NB4 (cell line): ENCODE results near the gene DEPDC1B.

Experiments
- DNase-seq: peaks from one replicate; pipeline ENCODE4 v3.0.0; 2010; ENCODE audit warnings: low read depth
- H3K4me3 ChIP-seq: one replicate; pipeline ENCODE4 v1.5.1; 2011; ENCODE audit warnings: mild to moderate bottlenecking, low read depth, low read length, moderate library complexity
- MYC ChIP-seq: IDR thresholded peaks from 2 replicates; pipeline ENCODE4 v1.6.1; 2011; ENCODE audit warnings: low read depth, low read length
- POLR2A ChIP-seq: IDR thresholded peaks from 2 replicates; pipeline ENCODE4 v1.6.1; 2011; ENCODE audit warnings: mild to moderate bottlenecking; ENCODE audit not compliant: insufficient read length; ENCODE audit errors: extremely low read depth
- TF ChIP-seq, protein P1 (sequence below): IDR thresholded peaks from one replicate; pipeline ENCODE4 v1.5.1; 2012; ENCODE audit warnings: low read depth, low read length
- TF ChIP-seq, protein P2 (sequence below): IDR thresholded peaks from 2 replicates; pipeline ENCODE4 v1.6.1; 2011; ENCODE audit warnings: low read depth, low read length

Gene DEPDC1B

DNA sequence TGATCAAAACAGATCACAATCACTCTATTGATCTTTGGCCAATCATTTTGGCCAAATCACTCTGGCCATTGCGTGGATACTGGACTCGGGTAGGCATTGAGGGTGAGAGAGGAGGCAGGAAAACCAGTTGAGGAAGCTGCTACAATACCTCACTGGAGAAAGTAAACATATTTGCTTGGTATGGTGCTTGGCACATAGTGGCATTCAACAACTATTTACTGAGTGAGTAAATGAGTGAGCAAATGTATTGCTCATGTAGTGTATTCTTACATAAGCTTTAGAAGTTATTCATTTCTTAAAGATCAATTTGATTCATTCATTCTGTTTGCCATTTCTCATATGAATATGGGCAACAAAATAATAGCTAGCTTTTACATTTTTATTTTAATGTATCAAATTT lies 4.0 kb upstream of the DEPDC1B start:
- no peak for DNase-seq
- TF ChIP-seq MYC: no peak
- TF ChIP-seq POLR2A: no peak
- TF ChIP-seq, protein P1, sequence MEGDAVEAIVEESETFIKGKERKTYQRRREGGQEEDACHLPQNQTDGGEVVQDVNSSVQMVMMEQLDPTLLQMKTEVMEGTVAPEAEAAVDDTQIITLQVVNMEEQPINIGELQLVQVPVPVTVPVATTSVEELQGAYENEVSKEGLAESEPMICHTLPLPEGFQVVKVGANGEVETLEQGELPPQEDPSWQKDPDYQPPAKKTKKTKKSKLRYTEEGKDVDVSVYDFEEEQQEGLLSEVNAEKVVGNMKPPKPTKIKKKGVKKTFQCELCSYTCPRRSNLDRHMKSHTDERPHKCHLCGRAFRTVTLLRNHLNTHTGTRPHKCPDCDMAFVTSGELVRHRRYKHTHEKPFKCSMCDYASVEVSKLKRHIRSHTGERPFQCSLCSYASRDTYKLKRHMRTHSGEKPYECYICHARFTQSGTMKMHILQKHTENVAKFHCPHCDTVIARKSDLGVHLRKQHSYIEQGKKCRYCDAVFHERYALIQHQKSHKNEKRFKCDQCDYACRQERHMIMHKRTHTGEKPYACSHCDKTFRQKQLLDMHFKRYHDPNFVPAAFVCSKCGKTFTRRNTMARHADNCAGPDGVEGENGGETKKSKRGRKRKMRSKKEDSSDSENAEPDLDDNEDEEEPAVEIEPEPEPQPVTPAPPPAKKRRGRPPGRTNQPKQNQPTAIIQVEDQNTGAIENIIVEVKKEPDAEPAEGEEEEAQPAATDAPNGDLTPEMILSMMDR: no peak
- TF ChIP-seq, protein P2, sequence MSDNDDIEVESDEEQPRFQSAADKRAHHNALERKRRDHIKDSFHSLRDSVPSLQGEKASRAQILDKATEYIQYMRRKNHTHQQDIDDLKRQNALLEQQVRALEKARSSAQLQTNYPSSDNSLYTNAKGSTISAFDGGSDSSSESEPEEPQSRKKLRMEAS: no peak

DNA sequence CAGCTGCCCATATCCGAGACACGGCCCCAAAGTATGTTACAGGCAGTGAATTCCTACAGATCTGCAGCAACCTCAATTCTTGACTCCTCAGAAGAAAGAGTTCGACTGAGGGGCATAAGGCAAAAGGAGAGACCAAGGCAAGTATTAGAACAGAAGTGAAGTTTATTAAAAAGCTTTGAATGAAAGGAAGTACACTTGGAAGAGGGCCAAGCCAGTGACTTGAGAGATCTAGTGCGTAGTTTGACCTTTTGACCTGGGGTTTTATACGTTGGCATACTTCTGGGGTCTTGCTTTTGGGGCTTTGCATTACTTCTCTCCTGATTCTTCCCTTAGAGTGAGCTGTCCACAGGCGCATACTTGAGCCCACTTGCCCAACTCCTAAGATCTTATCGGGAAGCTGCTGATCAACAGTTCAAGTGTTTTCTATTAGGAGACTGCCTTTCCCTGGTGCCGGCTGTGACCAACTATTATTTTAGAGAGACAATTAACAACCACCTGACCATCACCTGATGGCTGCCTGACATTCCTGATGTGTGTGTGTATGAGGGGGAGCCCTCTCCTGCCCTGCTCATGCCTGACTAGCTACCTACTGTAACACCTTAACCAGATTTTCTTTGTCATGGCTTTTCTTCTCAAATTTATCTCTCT lies 1.5 kb upstream of the DEPDC1B start:
- DNase-seq: peak; percentile 10
- TF ChIP-seq, protein P1: no peak
- TF ChIP-seq, protein P2: no peak
- TF ChIP-seq MYC: no peak
- TF ChIP-seq POLR2A: no peak
- H3K4me3 ChIP-seq: no peak overlapping the region

More for the DNA sequence above, 4.0 kb upstream of the DEPDC1B start:
- no peak overlapping the region for H3K4me3 ChIP-seq

DNA sequence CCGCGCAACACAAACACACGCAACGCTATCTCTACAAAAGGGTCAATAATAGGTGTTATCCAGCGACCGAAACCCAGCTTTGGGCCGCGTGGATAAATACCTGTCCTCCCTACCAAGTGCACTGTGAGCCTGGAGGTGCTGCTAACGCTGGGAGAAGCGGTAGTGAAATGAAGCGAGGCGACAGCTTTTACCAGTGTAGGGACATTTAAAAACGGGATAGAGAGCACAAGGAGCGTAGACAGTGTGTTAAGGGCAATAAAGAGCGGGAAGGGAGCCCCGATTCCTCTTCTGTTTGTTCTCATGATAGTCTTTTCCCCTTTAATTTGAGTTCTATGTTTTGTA lies 421 bp upstream of the DEPDC1B start:
- TF ChIP-seq, protein P2: no peak
- TF ChIP-seq, protein P1: no peak
- TF ChIP-seq MYC: no peak
- no peak for TF ChIP-seq POLR2A
- DNase-seq: peak; percentile 51
- H3K4me3 ChIP-seq: peak overlapping the region; percentile 82

DNA sequence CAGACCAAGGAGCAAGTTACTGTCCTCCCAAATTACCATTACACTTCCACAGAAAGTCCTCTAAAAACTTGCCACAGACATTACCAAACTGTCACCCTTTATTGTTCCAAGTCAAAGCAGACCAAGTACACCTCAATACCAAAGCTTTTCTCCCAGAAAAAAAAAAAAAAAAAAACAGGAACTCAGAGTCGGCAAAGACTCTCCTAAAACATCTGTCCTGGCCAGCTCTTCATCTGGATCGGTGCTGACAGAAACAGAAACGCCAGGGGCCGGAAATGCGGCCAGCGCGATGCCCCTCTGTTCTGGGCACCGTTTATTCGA lies 718 bp downstream of the DEPDC1B start:
- no peak for DNase-seq
- TF ChIP-seq MYC (no peak), POLR2A (no peak)
- TF ChIP-seq, protein P2: no peak
- TF ChIP-seq, protein P1: no peak

DNA sequence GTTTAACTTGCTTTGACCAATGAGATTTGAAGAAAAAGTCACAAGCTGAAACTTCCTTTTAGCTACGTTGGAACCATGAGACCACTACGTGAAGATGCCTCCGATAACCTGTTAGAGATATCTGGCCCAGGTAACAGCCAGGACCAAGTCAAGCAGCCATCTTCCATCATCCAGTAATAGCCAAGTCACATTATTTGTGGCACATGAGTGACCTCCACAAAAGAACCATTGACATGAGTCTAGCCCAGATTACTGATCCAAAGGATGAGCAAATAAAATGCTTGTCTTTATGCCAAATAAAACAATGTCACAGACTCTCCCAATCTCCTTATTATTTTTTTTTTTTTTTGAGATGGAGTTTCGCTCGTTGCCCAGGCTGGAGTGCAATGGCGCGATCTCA lies 1.6 kb downstream of the DEPDC1B start:
- H3K4me3 ChIP-seq: no peak overlapping the region

More for the DNA sequence above, 718 bp downstream of the DEPDC1B start:
- H3K4me3 ChIP-seq: peak overlapping the region; percentile 82

More for the DNA sequence above, 1.6 kb downstream of the DEPDC1B start:
- TF ChIP-seq MYC: no peak
- TF ChIP-seq, protein P2: no peak
- TF ChIP-seq, protein P1: no peak
- no peak for TF ChIP-seq POLR2A
- DNase-seq: no peak
